Sigmoid colon (tissue), 4 donors: ENCODE results near the gene ZC3H13.

Experiments used
- POLR2A ChIP-seq, 2 donors: fragments of 450-650 bp; IDR thresholded peaks; one replicate each; pipeline ENCODE4 v1.6.1; 2016; ENCODE audit warnings: antibody characterized with exemption in 2 of 2, mild to moderate bottlenecking in 2 of 2, moderate library complexity in 2 of 2
- POLR2AphosphoS5 ChIP-seq, 4 donors: sonication (generic); formaldehyde crosslinking; IDR thresholded peaks; one replicate each; pipeline ENCODE4 v1.6.1; 2017; ENCODE audit warnings: antibody characterized with exemption in 4 of 4
- TF ChIP-seq, protein P1 (sequence below), 4 experiments: fragments of 450-650 bp in 3 of 4; fragments of 200-600 bp in 1 of 4; IDR thresholded peaks; one replicate each; pipeline ENCODE4 v1.5.1; 2016 to 2019; ENCODE audit warnings: antibody characterized with exemption in 4 of 4, mild to moderate bottlenecking in 3 of 4, moderate library complexity in 2 of 4

DNA sequence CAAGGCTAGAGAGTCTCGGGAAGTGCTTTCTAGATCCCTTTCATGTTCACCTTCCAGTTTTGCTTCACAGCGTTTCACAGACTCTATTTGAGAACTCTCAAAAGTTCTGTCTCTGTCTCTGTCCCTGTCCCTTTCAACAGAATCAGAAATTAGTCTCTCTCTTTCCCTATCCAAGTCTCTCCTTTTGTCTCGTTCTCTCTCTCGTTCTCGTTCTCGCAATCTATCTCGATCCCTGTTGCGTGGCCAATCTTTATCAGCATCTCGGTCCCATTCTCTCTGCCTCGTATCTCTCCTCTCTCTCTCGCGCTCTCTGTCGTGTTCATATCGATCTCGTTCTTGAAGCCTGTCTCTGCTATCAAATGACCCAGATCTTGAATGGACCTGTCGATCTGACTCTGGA, 85.0 kb downstream of the ZC3H13 start:
- TF ChIP-seq, protein P1, sequence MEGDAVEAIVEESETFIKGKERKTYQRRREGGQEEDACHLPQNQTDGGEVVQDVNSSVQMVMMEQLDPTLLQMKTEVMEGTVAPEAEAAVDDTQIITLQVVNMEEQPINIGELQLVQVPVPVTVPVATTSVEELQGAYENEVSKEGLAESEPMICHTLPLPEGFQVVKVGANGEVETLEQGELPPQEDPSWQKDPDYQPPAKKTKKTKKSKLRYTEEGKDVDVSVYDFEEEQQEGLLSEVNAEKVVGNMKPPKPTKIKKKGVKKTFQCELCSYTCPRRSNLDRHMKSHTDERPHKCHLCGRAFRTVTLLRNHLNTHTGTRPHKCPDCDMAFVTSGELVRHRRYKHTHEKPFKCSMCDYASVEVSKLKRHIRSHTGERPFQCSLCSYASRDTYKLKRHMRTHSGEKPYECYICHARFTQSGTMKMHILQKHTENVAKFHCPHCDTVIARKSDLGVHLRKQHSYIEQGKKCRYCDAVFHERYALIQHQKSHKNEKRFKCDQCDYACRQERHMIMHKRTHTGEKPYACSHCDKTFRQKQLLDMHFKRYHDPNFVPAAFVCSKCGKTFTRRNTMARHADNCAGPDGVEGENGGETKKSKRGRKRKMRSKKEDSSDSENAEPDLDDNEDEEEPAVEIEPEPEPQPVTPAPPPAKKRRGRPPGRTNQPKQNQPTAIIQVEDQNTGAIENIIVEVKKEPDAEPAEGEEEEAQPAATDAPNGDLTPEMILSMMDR (IDR thresholded peaks at IDR 0.05): no peak
- no peak for TF ChIP-seq POLR2AphosphoS5 (IDR thresholded peaks at IDR 0.05)
- TF ChIP-seq POLR2A (IDR thresholded peaks at IDR 0.05): no peak
